Colon (tissue), 2 donors: ENCODE results near the gene MEP1B.
"Not testable (repeated sequence)": the region's sequence is repeated elsewhere in the genome, so short reads cannot be mapped to it uniquely, and the experiment has no call there.

ENCODE experiments used
- FAIRE-seq: peaks from 2 replicates; lab custom pipeline; 2012; peaks lifted over from hg19 to GRCh38; lab: Jason Lieb, UNC
- donor health status: control.
- donor health status: control.

MEP1B gene

DNA sequence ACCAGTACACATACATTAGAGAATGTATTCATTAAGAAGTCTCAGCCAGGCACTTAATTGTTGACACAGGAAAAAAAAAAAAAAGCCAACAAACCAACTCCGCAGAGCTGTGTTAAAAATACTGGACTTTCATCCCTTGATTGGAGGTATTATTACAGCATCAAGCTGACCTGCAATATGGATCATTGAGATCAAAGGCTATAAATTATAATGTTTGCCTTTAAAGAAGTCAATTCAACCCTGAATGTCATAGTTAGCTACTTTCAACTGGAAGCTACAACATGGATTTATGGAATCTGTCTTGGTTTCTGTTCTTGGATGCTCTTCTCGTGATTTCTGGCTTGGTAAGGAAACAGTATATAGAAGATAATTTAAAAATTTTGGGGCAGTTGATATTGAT is at the start of gene MEP1B:
TSS of gene MEP1B (plus strand) at position 250 of the 400 bp plus-strand sequence. CDS start at position 282, 32 bp downstream.
- FAIRE-seq = no peak

DNA sequence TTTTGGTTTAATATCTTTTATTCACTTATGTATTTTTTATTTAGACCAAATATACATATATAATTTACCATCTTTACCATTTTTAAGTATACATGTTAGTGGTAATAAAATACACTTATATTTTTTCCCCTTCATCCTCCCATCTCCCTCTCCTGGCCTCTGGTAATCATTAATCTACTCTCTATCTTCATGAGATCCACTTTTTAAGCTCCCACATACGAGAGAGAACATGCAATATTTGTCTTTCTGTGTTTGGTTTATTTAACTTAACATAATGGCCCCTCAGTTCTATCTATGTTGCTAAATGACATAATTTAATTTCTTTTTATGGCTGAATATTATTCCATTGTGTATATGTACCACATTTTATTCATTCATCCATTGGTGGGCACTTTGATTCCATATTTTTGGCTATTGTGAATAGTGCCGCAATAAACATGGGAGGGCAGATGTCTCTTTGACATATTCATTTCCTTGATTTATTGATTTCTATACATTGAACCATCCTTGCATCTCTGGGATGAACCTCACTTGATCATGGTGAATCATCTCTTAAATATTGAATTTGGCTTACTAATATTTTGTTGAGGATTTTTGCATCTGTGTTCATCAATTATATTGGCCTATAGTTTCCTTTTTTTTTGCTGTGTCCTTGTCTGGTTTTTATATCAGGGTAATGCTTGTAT is 41.5 kb upstream of the MEP1B start:
- no peak for FAIRE-seq

DNA sequence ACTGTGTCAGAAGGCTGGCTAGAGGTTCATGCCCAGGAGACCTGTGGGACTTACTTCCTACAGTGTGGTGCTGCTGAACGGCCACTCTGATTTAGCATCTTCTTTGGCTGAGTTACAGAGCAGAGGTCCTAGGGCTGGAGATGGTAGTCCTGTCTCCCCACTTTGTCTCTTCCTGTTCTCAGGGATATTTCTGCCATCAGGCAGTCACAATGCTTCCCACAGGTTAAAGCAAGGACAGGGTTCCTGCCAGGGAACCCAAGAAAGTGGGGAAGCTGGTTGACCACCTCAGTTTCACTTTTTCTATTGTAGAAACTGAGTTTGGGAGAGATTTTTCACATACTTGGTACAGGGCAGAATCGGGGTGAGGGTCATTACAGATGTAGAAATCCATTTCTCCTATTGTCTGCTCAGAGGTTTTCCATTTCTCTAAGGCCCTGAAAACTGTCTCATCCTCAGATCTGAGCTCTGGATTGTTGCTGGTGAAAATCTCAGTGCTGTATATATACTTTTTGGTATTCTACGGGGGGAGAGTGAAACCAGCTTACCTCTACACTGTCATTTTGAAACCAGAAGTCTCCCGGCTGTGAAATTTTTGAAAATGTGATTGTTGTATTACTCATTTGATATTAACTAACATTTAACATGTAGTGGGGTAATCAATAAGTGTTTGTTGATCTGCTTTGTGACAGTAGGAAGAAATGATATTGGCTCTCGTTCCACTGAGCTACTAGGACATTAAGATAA is 37.0 kb upstream of the MEP1B start:
- FAIRE-seq = no peak

DNA sequence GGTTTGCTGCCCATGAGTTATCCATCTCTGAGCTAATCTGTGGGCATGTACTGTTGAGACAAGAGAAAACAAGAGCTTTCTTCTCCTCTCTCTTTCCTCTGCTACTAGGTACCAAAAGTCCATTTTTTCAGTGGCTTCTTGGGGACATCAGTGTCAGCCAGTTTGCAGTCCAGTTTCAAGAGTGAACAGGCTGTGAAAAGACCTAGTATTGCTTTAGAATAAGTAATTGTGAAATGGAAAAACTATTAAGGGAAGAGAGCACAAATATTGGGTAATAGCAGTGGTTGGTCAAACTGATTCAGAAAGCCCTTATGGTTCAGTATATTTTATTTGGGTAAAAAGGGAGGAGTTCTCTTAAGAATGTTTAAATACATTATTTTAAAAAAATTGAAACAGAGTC is 33.0 kb upstream of the MEP1B start:
- FAIRE-seq = no peak

DNA sequence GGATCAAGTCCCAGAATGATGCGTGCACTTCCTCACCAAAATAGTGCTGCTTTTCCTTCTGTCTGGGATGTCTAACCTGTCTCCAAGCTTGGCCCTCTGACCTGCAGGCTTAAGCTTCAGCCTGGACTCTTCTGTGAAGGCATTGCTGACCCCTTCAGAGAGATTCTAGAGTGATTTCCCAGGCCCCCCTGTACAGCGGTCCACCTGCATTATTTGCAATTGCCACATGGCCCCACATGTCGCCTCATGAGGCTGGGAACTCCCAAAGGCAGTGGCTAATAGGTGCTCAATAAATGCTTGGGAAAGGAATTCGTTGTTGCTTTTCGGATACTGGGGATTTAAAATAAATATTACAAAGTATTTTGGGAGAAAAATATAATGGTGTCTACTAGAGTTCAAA is 32.3 kb upstream of the MEP1B start:
- no peak for FAIRE-seq

DNA sequence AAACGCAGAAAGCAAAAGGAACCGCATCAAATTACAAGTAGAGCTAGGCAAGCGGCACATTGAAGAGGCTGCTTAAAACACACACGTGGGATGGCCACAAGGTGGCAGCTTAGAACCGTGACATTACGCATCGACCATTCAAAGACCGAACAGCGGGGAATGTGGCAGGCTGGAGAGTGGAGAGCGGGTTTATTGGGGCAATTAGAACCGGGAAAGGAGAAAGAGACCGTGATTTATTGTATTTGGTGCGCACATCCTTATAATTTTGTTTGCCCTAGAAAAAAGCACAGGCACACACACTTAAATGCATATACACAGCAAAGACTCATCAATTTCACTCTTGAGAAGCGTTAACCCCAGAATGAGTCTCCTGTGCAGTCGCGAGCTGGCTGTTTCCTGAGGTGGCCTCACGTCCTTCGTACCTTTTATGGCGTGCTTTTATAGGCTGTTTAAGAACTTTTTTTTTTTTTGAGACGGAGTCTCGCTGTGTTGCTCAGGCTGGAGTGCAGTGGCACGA is 31.7 kb upstream of the MEP1B start:
- peak; percentile 45 for FAIRE-seq

DNA sequence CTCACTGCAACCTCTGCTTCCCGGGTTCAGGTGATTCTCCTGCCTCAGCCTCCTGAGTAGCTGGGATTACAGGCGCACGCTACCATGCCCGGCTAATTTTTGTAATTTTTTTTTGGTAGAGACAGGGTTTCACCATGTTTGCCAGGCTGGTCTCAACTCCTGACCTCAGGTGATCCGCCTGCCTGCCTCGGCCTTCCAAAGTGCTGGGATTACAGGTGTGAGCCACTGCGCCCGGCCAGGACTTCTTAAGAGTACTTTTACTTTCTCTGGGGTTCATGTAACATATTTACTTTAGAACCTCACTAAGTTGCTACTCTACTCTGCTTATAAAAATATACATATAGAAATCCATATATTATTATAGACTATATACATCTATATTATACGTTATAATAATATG is 31.2 kb upstream of the MEP1B start:
- not testable (repeated sequence) for FAIRE-seq

DNA sequence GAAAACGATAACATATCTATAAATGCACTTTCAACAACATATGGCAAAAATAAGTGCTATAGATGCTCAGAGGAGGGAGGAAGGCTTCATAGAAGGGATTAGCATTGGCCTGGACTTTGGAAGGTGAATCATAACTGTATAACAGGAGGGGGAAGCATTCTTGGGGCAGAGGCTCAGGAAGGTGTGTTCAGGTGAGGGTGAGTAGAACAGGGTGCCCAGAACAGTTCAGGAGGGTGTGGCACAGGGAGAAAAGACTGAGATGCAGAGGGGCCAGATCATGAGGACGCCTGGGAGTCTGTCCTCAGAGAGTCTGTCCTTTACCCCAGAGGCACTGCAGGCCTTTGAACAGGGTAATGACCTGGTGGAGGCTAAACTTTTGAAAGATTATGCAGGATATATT is 29.3 kb upstream of the MEP1B start:
- no peak for FAIRE-seq

DNA sequence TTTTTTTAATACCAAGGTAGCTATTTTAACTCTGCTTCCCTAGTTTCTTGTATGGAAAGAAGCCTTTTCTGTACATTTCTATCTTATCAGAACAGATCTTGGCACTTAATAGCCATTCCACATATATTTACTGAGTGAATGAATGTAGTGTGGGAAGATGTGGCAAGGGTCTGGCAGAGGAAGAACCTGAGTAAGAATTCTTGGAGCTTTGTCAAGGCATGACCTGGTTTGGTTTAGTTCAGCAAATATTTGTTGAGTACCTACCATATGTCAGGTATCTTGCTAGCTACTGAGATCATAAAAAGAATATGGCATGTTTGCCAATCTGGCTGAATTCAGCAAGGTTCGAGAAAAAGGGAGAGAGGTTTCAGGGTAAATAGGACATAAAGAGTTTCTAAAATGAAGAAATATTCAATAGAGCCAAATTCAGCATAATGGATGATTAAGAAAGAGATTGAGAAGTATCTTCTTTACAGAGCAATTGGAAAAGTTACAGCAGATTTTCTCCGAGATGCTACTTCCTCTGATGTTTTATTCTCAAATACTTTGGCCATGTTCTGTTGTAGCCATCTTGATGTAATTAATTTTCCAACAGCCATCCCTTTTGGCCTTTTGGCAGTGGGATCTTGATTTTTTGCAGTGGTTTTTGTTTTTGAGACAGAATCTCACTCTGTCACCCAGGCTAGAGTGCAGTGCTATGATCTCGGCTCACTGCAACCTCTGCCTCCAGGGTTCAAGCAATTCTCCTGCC is 21.7 kb upstream of the MEP1B start:
- no peak for FAIRE-seq

DNA sequence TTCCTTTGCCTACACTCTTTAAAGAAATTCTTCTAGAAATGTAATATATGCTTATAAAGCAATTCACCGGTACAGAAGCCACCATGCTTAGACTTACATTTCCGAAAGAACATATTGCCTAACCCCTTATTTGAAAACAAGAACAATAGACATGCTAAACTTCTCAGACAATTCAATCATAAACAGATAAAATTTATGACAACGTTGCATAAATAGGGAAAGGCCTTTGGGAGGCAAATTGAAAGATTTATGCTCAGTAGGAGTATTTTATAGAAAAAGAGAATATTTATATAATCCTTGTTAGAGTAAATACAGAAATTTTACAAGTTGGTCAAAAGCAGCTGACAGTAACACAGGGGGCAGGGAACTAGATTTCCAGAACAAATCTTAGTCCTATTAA is 16.2 kb upstream of the MEP1B start:
- FAIRE-seq = no peak

DNA sequence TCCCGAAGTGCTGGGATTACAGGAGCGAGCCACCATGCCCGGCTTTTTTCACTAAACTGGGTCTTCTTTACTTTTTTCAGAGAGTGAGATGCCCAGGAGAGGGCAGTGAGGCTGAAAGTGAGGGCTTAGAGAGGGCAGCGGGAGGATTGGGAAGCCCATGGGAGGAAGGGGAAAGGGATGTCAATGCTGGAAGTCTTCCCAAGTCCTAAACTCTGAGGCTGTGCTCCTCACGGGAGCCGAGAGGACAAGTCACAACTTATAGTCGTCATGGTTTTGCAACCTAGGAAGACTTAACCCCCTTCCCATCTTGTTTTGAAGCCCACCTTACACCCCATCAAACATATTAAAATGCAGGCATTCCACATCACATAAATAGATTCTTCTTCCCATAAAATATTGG is 15.1 kb upstream of the MEP1B start:
- no peak for FAIRE-seq

DNA sequence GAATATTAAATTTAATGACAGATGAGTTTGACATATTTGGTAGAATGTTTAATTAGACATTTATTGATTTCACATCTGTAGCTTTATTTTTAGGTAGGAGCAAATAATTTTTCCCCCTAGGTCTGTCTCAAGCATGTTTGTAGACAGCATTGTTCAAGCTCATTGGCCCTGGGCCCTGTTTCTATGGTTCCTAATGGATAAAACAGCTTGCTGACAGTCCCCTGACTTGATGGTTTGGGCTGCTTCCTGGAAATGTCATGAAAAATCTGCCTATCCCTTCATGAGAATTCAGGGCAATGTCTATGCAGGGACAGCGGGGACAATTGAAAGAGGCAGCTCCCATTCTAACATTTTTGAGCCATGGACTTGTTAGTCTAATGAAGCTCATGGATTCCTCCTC is 14.6 kb upstream of the MEP1B start:
- FAIRE-seq = no peak

DNA sequence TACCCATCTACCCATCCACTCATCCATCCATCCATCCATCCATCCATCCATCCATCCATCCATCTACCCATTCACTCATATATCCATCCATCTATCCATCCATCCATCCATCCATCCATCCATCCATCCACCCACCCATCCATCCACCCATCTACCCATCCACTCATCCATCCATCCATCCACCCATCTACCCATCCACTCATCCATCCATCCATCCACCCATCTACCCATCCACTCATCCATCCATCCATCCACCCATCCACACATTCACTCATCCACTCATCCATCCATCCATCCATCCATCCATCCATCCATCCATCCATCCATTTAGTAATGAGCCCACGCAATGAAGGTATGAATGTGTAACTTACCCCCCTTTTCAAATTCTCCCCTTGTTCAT is 13.1 kb upstream of the MEP1B start:
- FAIRE-seq = not testable (repeated sequence)

DNA sequence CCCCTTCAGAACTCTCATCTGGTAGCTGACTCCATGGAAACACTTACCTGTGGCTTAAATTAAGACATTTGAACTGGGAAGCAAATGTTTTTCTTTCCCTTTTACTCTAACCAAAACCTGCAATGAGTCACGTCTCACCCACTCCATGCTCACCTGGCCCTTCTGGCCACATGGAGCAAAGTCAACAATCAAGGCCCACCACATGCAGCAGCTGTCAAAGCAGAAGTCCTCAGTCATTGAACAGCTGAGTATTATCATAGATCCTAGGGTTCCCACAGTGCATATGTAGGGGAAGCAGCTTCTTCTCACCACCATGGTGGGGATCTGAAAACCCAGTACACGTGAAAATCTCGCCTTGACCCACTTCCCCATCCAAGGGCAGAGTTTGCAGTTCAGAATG is 12.3 kb upstream of the MEP1B start:
- FAIRE-seq = no peak

DNA sequence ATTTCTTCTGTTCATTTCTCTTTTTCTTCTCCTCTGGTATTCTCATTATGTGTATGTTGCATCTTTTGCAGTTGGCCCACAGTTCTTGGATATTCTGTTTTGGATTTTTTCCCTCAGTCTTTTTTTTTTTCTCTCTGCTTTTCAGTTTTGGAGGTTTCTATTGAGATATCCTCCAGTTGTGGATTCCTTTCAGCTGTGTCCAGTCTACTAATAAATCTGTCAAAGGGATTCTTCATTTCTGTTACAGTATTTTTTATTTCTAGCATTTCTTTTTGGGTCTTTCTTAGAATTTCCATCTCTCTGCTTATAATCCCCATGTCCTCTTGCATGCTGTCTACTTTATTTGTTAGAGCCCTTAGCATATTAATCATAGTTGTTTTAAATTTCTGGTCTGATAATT is 6.3 kb upstream of the MEP1B start:
- FAIRE-seq = no peak

DNA sequence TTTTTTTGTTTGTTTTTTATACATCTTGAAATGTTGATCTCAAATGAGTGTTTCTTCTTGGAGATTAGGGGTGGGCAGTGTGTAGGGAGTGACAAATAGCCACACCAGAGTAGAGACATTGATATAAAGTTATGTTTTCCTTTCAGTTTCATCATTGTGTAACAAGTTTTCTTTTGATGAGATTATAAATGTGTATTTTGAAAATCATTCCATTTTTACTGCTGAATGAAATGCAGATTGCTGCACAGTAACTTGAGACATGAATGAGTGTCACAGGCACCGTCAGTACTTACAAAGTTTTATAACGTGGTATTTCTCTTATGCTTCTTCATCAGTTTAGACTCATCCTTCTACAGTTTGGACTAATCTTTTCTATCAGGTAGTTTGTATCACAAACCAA is 370 bp downstream of the MEP1B start:
- no peak for FAIRE-seq

DNA sequence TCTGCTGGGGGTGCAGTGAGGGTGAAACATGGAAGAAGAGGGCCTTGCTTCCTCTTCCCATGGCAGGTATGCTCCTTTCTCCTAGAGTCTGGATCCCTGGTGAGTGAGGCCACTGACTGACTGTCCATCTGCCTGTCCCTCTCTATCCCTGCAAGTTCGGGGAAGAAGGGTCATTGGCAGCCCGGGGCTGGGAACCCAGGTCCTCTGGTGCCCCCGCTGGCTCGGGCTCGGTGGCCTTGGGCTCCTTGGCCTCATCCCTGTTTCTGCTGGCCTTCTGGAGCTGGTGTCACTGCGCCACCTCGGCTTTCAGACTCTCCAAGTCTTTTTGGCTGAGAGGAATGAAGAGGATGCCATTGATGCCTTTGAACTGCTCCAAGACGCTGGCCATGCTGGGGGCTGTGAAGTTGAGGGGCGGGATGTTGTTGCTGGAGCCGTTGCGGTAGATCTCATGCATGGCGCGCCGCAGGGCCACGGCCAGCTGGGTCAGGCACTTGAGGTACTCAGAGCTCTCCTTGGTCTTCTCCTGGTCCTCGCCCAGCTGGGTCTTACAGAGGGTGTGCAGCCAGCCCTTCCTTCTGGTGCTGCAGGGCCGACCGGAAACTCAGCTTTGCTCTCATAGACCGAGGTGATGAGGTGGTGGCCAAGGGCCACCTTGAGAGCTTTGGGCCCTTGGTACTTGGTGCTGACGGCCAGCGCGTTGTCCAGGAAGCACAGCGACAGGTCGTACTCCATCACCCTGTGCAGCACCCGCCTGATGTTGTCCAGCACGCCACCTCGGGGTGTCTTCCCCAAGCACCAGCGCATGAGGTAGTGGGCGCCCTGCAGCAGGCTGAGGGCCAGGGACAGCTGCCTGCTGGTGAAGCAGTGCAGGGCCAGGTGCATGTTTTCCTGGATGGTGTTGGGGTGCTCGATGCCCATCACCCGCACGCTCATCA is 6.3 kb downstream of the MEP1B start:
- FAIRE-seq = no peak

DNA sequence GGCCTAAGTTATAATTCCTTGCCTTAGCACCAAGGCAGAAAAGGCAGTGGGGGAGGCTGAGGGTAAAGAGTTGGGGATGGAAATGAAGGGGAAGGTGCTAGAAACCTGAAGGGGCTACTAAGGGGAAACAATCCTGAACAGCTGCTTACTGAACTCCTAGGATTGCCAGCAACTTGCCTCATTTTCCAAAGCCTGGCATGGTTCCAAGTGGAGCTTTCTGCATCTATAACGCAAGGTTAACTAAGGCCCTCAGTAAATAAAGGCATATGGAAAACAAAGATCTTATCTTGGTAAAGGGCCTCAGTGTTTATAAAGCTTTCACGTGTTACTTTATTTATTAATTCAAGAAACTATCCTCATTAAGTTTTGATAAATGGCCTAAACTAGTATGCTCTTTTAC is 10.9 kb downstream of the MEP1B start:
- FAIRE-seq = no peak

DNA sequence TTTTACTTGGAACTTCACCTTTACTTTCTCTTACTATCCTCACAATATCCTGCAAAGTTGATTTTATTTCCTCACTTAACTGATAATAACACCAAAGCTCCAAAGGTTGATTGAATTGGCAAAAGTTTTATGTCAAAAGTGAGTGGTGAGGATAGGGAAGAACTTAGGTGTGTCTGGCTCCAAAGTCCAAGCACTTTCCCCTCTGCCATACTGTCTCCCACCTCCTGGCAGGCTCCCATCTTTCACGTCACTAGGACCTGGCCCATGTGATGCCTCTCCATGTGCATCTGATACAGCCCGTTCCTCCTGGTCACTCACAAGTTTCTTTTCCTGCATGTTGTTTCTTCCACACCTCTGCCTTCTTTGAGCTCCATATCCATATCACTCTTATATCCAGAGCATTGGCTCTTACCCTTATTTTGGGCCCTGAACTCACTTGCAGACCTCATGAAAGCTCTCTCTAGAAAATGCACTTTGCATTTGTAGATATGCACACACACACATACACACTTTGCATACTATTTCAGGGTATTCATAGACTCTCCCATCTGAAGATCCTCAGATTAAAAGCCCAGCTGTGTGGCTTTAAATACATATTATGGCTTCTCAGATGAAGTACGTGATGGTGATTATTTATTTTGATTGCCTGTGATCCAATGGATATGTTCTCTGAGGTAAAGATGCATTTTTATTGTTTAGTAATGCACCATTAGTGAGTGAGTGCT is 12.3 kb downstream of the MEP1B start:
- FAIRE-seq = peak; percentile 14

DNA sequence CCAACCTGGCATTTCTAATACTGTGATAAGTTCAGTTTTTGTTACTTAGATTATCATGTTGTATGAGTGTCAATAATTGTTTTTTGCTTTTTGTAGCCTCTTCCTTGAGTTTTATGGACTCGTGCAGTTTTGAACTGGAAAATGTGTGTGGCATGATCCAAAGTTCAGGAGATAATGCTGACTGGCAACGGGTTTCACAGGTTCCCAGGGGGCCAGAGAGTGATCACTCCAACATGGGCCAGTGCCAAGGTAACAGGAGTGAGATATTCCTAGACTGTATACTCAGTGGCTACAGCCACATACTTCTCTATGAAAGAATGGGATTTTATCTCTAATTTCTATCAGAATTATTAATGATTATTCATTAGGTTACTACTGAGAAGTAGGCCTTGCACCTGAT is 18.2 kb downstream of the MEP1B start:
- FAIRE-seq = no peak

DNA sequence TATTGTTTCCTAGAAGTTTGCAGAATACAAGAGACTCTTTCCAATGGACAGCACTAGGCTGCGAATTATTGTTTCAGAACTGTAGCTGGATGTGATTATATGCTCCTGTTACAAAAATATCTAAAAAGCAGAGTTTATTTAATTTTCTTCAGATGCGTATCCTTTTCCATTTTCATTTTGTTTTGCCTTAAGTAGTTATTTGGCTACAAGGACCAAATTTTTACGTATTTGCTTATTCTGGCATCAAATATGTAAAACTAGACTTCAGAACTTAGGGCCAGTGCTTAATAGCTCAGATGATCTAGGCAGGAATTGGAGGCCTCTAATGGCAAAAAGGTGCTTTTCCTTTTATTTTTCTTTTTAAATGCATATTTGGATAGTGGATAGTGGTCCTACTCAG is 18.7 kb downstream of the MEP1B start:
- no peak for FAIRE-seq
